HCT116 (cell line): Measurements from ENCODE around the gene VDAC1. TPM values are rescaled to one million over a fixed set of nuclear protein-coding genes. Genes with fewer than 3 reads are reported as not detected.

Experiments
- ATAC-seq: fragments of 200-7000 bp; cut with Tn5 transposase; 2 replicates; pipeline ENCODE4 v1.9.1; 2020; ENCODE audit warnings: mild to moderate bottlenecking, moderate library complexity
- BruUV-seq: library from RNA; stranded (reverse); fragments of 400-500 nt; replicated peaks from 2 replicates; lab custom pipeline; 2021; lab: Mats Ljungman, UMichigan
- CTCF ChIA-PET: fragments of 300-600 bp; sonication (Branson Sonifier 250); formaldehyde crosslinking; loops from one replicate; lab custom pipeline; 2021; ENCODE audit warnings: antibody characterized with exemption; lab: Charles Lee
- POLR2A ChIA-PET: fragments of 300-600, 350-600 bp; sonication (Branson Sonifier 250); formaldehyde crosslinking; loops from one replicate; lab custom pipeline; 2021; ENCODE audit warnings: antibody characterized with exemption; lab: Charles Lee
- RAD21 ChIA-PET, 2 experiments: fragments of 300-600 bp; sonication (Branson Sonifier 250); formaldehyde crosslinking; loops; one replicate each; lab custom pipeline; 2023; ENCODE audit warnings: low total read pairs in 2 of 2; ENCODE audit not compliant: uncharacterized antibody in 2 of 2, unreplicated experiment in 2 of 2, low non-redundant PET in 1 of 2; lab: Charles Lee
- DNase-seq: peaks from one replicate; pipeline ENCODE4 v3.0.0-alpha.2; 2010; ENCODE audit warnings: low read depth, low spot score
- H2AFZ ChIP-seq: fragments of 200-600 bp; shearing (Covaris generic), sonication (generic); 2 replicates; pipeline ENCODE4 v1.6.1; 2017; ENCODE audit warnings: low read depth, mixed run types, mixed read lengths, antibody characterized with exemption, low read length; ENCODE audit not compliant: poor library complexity, severe bottlenecking
- H3K27ac ChIP-seq: 2 replicates; pipeline ENCODE4 v1.5.1; 2012; ENCODE audit warnings: low read depth, low read length
- H3K27me3 ChIP-seq: fragments of 200-600 bp; sonication (generic); 2 replicates; pipeline ENCODE4 v1.6.1; 2016; ENCODE audit warnings: mixed run types, low read length, mixed read lengths; ENCODE audit not compliant: insufficient read depth
- H3K36me3 ChIP-seq, 2 experiments: fragments of 200-500 bp in 1 of 2; fragments of 200-600 bp in 1 of 2; sonication (Bioruptor generic) in 1 of 2; sonication (generic) in 1 of 2; 2 replicates each; pipeline versions ENCODE4 v1.5.1 to v1.6.1; 2014 to 2016; ENCODE audit warnings: low read length in 2 of 2, inconsistent platforms in 1 of 2, mixed read lengths in 1 of 2, mixed run types in 1 of 2; ENCODE audit not compliant: insufficient read depth in 2 of 2, control insufficient read depth in 1 of 2
- H3K4me1 ChIP-seq, 2 experiments: fragments of 200-600 bp in 1 of 2; sonication (generic) in 1 of 2; 2 replicates each; pipeline versions ENCODE4 v1.5.1 to v1.6.1; 2012 to 2017; ENCODE audit warnings: low read length in 2 of 2, inconsistent platforms in 1 of 2, mild to moderate bottlenecking in 1 of 2, mixed read lengths in 1 of 2, mixed run types in 1 of 2, moderate library complexity in 1 of 2; ENCODE audit not compliant: insufficient read depth in 2 of 2, control insufficient read depth in 1 of 2
- H3K4me2 ChIP-seq: fragments of 200-600 bp; sonication (generic); 2 replicates; pipeline ENCODE4 v1.6.1; 2017; ENCODE audit warnings: mixed run types, low read length, mixed read lengths
- H3K4me3 ChIP-seq, 2 experiments: fragments of 200-600 bp in 1 of 2; sonication (generic) in 1 of 2; replicated peaks in 1 of 2; 2 replicates each; pipeline ENCODE4 v1.5.1; 2011 to 2016; ENCODE audit warnings: low read length in 2 of 2, control low read depth in 1 of 2, low read depth in 1 of 2, mild to moderate bottlenecking in 1 of 2, mixed read lengths in 1 of 2, mixed run types in 1 of 2
- H3K79me2 ChIP-seq: fragments of 200-600 bp; sonication (generic); 2 replicates; pipeline ENCODE4 v1.6.1; 2017; ENCODE audit warnings: mild to moderate bottlenecking, mixed run types, low read length, moderate library complexity, mixed read lengths; ENCODE audit not compliant: insufficient read depth
- H3K9ac ChIP-seq: fragments of 200-600 bp; sonication (generic); 2 replicates; pipeline ENCODE4 v1.6.1; 2016; ENCODE audit warnings: low read length, mixed read lengths
- H3K9me2 ChIP-seq: fragments of 200-600 bp; sonication (generic), shearing (Covaris generic); 2 replicates; pipeline ENCODE4 v1.6.1; 2017; ENCODE audit warnings: mixed run types, mild to moderate bottlenecking, moderate library complexity; ENCODE audit not compliant: insufficient read depth
- H3K9me3 ChIP-seq, 2 experiments: fragments of 200-500 bp in 1 of 2; fragments of 200-600 bp in 1 of 2; sonication (Bioruptor generic) in 1 of 2; sonication (generic) in 1 of 2; 2 replicates each; pipeline ENCODE4 v1.6.1; 2014 to 2017; ENCODE audit warnings: low read length in 2 of 2, mixed read lengths in 2 of 2, inconsistent platforms in 1 of 2, low read depth in 1 of 2, mild to moderate bottlenecking in 1 of 2, mixed run types in 1 of 2, moderate library complexity in 1 of 2; ENCODE audit not compliant: control insufficient read depth in 1 of 2, insufficient read depth in 1 of 2
- H4K20me1 ChIP-seq: fragments of 200-600 bp; sonication (generic), shearing (Covaris generic); 2 replicates; pipeline ENCODE4 v1.6.1; 2017; ENCODE audit warnings: mixed run types, mild to moderate bottlenecking, moderate library complexity; ENCODE audit not compliant: insufficient read depth
- CBX3 ChIP-seq: IDR thresholded peaks from 2 replicates; pipeline ENCODE4 v1.6.1; 2012; ENCODE audit warnings: low read depth
- CEBPB ChIP-seq: IDR thresholded peaks from 2 replicates; pipeline ENCODE4 v1.6.1; 2012; ENCODE audit warnings: low read depth
- EGR1 ChIP-seq: IDR thresholded peaks from 2 replicates; pipeline ENCODE4 v1.6.1; 2012; ENCODE audit warnings: low read depth
- ELF1 ChIP-seq: IDR thresholded peaks from 2 replicates; pipeline ENCODE4 v1.6.1; 2012; ENCODE audit warnings: low read depth, borderline replicate concordance
- EZH2 ChIP-seq: fragments of 200-600 bp; sonication (generic); IDR thresholded peaks from 2 replicates; pipeline ENCODE4 v1.6.1; 2017; ENCODE audit warnings: antibody characterized with exemption, mixed run types
- JUND ChIP-seq: IDR thresholded peaks from 2 replicates; pipeline ENCODE4 v1.6.1; 2012
- POLR2AphosphoS5 ChIP-seq: IDR thresholded peaks from 2 replicates; pipeline ENCODE4 v1.6.1; 2011; ENCODE audit warnings: mild to moderate bottlenecking, low read depth, low read length, moderate library complexity
- SRF ChIP-seq: IDR thresholded peaks from 2 replicates; pipeline ENCODE4 v1.6.1; 2012; ENCODE audit warnings: low read depth
- TCF7L2 ChIP-seq: IDR thresholded peaks from 2 replicates; pipeline ENCODE4 v1.7.0; 2011; ENCODE audit warnings: borderline replicate concordance, inconsistent platforms; ENCODE audit not compliant: insufficient read depth, insufficient read length; ENCODE audit errors: extremely low read depth
- ZNF274 ChIP-seq: fragments of 200-500 bp; sonication (Bioruptor generic); IDR thresholded peaks from 2 replicates; pipeline ENCODE4 v1.6.1; 2014; ENCODE audit warnings: mild to moderate bottlenecking, low read depth, low read length, inconsistent platforms
- intact Hi-C: fragments of 100-400 bp; cut with micrococcal nuclease; formaldehyde crosslinking; loops from 2 replicates; pipeline ENCODE4 v1.10.0; 2022
- total RNA-seq: library from RNA; stranded (reverse); gene quantifications from one replicate; pipeline ENCODE4 v1.2.1, GENCODE V29; 2021; ENCODE audit not compliant: unreplicated experiment

Gene VDAC1
- total RNA-seq, 1 experiment from 2014 or later = 269 TPM

DNA sequence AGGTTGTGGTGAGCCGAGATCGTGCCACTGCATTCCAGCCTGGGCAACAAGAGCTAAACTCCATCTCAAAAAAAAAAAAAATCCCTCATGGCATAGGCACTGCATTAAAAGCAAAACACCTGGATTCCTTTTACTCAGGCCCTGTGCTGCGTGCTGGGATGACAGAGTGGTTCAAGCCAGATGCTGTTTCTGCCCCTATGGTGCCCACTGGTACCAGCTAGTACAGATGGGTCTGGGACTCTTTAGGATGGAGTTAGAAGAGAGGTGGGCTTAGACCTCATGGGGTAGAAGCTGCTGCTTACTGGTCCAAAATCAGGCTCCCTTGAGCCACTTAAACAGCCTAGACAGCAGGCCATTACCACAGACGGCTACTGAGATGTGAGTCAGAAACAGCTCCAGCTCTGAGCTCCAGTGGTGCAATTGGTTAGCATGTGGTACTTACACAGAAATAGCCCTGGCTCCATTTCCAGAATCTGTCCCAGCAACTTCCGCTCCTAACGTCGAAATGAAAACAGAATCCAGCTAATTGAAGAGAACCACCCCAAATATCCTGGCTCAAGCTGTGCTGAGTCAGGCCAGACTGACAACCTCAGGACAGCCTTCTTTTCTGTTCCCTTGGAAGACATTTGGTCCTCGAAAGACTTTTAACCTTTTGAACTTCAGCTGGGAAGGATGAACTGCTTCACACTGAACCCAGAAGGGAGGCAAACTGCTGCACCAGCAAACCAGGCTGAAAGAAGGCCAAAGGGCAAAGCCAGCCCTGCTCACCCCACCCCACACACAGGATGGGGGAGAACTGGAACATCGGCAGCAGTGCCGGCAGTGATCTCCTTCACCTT is 51.8 kb downstream of the VDAC1 start:
- no peak overlapping the region for H3K27ac ChIP-seq
- TF ChIP-seq SRF = no peak
- no peak for TF ChIP-seq ZNF274
- TF ChIP-seq CEBPB = no peak
- TF ChIP-seq JUND = no peak
- TF ChIP-seq EGR1 = no peak
- TF ChIP-seq ELF1 = no peak
- no peak for TF ChIP-seq POLR2AphosphoS5
- TF ChIP-seq TCF7L2 = no peak
- TF ChIP-seq CBX3 = no peak
- no peak for TF ChIP-seq EZH2
- no peak overlapping the region for H3K4me3 ChIP-seq
- no peak overlapping the region for H2AFZ ChIP-seq
- no peaks in the 10 kb centered on the region; the same call in 1 of the 2 replicates for H3K79me2 ChIP-seq
- no peak for DNase-seq
- no peak overlapping the region for H3K4me2 ChIP-seq
- H3K4me1 ChIP-seq = no peaks in the 10 kb centered on the region
- H3K9ac ChIP-seq = no peak overlapping the region
- intact Hi-C loops = no loop called here
- BruUV-seq = no TSS peak
- peaks cover 0 to 11% of the 10 kb centered on the region in 2 experiments; a peak in 2 of 4 replicates for H3K36me3 ChIP-seq
- ChIA-PET RAD21 (no interaction called here), POLR2A (interaction anchor here (0.8 kb wide), 1 partner anchor 8 kb away, joined by 4 read pairs; no protein-coding TSS in a partner anchor), CTCF (no interaction called here)
- H3K9me2 ChIP-seq = no peaks in the 10 kb centered on the region
- no peak for ATAC-seq
- H3K9me3 ChIP-seq = no peaks in the 10 kb centered on the region
- H3K27me3 ChIP-seq = no peaks in the 10 kb centered on the region
- H4K20me1 ChIP-seq = no peaks in the 10 kb centered on the region
